ENCODE results near the gene DCHS2.

DCHS2 gene

GRCh38 chr4:154189346-154189745 is 302.3 kb downstream of the DCHS2 start:
- no peak for DNase-seq

- DNase-seq: no peak
Measured at GRCh38 chr4:154186888-154187287, 304.7 kb downstream of the DCHS2 start.

GRCh38 chr4:154186035-154186434 is 305.6 kb downstream of the DCHS2 start:
- no peak for DNase-seq

DNA sequence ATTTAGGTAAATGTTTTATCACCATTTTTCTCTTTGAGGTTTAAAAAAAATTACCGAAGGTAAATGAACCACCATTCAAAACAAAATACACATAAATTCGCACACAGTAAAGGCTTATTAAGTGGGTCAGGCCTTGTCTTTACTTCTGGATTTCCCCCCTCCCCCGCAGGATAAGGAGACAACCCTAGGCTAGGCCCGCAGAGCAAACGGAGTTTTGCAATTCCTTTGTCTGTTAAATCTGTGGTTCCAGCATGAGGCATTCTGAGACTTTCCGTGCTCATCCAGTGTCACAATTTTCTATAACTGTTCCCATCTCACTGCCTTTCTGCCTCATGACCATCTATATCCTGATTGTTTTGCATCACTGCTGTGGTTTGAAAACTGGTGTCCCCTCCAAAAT is 307.4 kb downstream of the DCHS2 start:
- DNase-seq: no peak

DNA sequence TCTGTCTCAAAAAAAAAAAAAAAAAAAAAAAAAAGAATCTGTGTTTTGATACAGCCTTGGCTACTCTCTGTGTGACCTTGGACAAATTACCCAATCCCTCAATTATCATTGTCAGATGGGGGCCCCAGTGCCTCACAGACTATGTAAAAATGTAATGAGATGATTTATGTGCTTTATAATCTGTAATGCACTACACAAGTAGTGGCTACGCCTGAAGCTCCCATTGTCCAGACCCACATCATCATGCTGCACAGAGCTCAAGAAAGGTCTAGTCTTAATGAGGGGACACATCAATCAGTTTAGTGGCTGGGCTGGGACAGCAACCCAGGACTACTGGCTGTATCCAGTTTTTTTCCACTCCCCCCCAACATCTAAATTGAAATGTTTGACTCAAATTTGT is 308.3 kb downstream of the DCHS2 start:
- no peak for DNase-seq
